GM18867 (cell line): ENCODE results near the gene SPRR1B.
"Not testable (repeated sequence)": the region's sequence is repeated elsewhere in the genome, so short reads cannot be mapped to it uniquely, and the experiment has no call there.

Source experiments
- ATAC-seq: cut with Tn5 transposase; IDR thresholded peaks from one replicate; pipeline ENCODE4 v1.9.1; 2021; ENCODE audit warnings: mild to moderate bottlenecking, moderate library complexity; ENCODE audit not compliant: unreplicated experiment

The SPRR1B gene, protein sequence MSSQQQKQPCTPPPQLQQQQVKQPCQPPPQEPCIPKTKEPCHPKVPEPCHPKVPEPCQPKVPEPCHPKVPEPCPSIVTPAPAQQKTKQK

DNA sequence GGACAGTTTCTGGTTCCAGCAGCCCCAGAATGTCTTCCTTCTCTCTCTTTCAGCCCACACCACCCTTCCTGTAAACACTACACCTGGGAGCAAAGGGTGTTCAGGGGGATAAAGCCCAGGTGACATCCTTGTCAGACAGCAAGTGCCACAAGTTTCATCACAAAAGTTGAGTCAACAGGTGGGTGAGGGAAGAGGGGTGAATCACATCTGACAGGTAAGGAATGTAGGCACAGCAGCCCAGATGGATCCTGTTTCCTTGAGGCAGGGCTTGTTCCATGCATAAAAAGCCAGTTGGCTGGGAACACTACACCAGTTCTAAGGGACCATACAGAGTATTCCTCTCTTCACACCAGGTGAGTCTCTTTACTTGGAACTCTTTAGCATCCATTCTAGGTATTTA, at the start of gene SPRR1B:
TSS of gene SPRR1B (plus strand) at position 309 of the 400 bp plus-strand sequence. CDS start 1,143 bp downstream, outside the sequence.
- ATAC-seq = no peak

DNA sequence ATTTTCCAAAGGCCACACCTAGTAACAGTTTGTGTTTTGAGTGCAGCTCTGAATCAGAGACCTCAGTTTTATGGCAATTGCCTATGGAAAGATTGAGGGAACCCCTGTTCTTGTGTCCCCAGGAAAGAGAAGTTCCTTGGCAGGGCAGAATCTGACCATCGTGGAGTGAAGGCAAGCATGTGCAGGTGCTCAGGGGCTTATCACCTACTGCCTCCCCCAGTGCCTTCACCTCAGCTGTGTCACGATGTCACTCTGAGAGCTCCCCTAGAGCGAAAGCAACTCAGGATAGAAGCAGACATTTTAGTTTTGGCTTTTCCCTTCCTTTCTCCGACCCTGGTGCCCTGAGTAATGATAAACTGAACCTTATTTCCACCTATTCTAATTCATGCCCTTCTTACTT, 48.9 kb upstream of the SPRR1B start:
- ATAC-seq = no peak

DNA sequence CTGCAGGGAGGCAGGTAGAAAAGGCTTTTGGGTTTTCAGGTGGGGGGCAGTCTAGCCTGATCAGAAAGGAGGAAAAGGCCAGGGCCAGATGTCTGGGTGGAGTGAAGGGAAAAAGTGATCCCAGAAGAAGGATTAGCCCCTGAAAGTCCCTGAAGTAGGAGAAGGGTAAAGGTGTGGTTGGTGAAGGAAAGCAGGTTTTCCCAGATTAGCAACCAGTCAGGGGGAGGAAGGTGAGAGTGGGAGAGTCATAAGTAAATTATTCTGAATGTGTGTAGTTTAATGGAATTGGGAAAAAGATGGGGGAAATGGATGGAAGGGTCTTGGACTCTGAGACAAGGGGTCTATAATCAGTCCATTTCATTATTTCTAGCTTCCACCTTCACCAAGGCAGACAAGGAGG, 47.8 kb upstream of the SPRR1B start:
- no peak for ATAC-seq

DNA sequence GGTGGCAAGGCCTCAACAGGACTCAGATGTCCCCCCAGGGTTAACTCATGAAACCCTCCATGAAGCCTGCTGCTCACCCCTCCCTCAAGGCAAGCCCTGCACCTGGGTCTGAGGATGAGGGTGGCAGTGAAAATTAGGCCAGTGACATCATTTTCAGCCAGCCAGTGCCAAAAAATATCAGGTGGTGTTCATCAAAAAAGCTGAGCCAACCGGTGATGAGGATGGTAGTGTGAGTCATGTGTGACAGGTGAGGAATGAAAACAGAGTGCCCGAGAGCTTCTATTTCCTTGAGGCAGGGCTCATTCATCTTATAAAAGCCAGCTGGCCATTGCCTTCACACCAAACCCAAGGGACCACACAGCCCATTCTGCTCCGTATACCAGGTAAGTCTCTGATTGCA, 47.3 kb upstream of the SPRR1B start, which contains the start of gene SPRR1A:
TSS of gene SPRR1A (plus strand) at position 339 of the 400 bp plus-strand sequence. CDS start 1,150 bp downstream, outside the sequence.
- ATAC-seq = no peak

DNA sequence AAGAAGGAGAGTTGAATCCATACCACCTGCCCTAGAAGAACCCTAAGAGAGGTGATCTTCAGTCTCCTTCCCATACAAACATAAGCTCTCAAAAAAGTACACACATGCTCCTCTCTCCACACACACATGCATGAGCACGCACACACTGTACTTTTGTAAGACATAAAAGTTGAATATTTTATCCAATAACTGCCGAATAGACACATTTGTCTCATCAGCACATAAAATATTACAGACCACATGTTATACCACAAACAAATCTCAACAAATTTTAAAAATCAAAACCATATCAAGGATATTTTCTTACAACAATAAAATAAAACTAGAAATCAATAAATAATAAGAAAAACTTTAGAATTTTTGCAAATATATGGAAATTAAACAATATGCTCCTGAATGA, 44.4 kb upstream of the SPRR1B start:
- no peak for ATAC-seq

DNA sequence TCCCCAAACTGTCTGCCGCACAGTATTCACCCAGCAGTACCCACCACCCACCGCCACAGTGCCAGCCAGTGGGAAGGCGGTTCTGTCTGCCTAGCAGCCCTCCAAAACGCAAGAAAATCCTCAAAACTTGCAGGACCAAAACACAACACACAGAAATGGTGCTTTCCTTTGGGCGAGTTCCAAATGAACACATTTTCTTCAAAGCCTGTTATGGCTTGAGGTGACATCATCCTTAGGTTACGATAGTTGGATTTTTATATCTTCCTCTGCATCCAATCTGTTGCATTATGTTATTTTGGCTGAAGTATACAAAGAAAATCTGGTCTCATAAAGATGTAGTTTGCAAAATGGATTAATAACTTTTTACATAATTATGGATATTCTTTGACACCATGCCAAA, 37.8 kb upstream of the SPRR1B start:
- ATAC-seq = no peak

DNA sequence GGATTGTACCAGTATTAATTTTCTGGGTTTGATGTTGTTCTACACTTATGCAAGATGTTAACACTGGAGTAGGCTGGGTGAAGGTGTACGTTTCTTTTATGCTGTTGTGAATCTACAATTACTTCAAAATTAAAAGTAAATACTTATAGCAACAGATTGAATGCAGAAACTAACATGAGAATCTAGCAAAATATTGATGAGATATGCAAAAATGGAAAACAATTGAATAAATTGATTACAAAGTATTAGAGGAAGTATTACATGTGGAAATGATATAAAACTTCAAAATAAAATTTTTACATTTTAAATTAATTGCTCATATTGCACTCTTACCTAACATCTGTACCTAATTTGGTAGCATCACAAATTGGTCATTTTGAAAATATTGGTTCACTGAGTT, 35.2 kb upstream of the SPRR1B start:
- no peak for ATAC-seq

DNA sequence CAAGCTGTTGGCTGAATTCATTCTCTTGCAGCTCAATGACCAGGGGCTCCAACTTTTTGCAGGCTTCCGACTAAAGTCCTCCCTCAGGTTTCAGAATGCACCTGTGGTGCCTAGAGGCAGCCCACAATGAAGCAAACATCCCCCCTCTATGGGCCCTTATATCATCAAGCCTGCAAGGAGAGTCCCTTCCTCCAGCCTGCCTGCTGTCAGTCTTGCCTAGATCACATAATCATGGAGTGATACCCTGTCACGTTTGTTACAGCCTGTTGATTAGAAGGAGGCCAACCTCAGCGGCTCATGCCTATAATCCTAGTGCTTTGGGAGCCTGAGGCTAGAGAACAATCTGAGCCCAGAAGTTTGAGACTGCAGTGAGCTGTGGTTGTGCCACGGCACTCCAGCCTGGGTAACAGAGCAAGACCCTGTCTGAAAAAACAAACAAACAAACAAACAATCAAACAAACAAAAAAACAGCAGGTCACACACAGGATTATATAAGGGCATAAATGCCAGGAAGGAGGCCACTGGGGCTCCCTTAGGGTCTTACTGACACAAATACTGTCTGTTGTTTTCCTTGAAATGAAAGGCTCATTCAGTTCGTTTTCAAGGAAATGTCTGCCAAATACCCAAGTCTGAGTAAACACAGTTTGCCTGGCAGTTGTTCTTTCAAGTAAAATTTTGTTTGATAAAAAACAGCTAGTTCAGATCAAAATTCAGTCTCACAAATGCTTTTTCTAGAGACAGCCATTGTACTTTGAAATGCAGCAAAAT, 34.2 kb upstream of the SPRR1B start:
- ATAC-seq = no peak

DNA sequence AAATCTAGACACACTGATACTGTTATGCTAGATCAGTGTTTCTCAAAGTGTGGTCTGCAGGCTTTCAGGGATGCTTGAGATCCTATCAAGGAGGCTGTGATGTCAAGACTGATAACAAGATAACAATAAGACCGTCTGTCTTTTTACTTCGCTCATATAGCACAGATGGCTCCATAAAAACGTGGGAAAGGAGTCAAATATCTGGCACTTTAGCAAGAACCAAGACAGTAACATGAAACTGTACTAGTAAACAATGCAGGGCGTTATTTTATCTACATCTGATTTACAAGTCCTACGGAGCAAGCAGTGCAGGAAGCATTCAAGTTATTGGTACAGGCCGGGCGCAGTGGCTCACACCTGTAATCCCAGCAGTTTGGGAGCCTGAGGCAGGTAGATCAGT, 33.1 kb upstream of the SPRR1B start:
- ATAC-seq = no peak

DNA sequence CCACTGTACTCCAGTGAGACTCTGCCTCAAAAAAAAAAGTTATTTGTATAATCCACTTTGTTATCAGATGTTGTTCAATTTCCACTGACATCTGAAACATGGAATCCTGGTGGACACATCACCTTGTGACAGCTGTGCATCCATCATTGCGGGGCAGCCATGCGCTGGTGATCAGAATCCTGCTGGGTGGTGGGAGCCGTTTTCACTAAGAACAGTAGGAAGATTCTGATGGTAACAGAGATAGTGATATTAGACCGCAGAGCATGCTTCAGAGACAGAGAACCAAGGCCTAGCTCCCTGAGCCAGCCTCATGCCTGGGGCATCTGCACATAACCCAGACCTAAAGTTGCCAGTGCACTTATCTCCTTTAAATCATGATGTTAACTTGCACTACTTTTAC, 32.5 kb upstream of the SPRR1B start:
- ATAC-seq = no peak

DNA sequence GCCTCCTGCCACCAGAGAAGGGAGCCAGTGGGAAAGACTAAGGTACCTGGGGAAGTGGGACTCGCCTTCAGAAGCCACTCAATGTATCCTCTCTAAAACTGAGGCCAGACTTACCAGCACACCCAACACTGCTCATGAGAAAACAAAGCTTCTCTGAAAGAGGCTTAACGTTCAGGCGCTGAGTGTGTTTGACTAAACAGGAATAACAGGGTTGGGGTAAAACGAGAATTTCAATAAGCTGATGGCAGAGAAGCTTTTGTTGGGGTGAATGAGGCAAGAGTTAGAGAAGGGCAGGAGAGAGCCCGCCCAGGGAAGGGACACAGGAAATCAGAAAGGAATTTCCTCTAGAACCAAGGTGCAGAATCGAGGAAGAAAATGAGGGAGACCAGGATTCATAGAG, 31.2 kb upstream of the SPRR1B start:
- ATAC-seq = no peak

DNA sequence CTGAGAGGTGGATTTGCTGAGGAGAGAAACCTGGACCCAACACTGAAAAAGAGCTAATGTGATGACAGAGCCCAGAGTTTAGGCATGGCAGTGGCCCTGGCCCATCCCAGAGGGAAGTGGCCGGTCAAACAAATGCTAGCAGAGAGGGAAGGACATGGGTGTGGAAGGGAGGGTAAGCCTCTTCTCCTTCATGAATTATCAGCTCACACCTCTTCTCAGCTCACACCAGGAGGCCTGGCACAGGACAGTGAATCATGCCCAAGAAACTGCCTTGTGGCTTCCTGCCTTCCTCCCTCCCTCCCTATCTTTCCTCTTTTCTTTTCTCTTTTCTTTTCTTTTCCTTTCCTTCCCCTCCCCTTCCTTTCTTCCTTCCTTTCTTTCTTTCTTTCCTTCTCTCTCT, 30.7 kb upstream of the SPRR1B start:
- no peak for ATAC-seq

DNA sequence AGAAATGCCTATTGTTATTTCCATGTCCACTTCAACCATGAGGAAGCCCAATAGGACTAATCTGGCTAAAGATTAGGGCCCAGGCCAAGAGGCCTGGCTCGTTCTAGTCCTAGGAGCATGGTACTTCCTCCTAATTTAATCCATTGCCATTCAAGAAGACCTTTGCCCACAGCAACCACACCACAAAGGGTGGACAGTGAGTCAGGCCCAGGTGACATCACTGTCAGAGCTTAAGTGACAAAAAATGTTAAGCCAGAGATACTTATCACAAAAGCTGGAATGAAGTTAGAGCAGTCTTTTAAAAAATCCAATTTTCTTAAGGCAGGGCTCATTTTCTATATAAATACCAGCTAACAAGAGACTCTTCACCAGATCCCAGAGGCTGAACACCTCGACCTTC, 29.6 kb upstream of the SPRR1B start, which contains the start of gene SPRR3:
TSS of gene SPRR3 (plus strand) at position 368 of the 400 bp plus-strand sequence. CDS start 1,272 bp downstream, outside the sequence.
- no peak for ATAC-seq

DNA sequence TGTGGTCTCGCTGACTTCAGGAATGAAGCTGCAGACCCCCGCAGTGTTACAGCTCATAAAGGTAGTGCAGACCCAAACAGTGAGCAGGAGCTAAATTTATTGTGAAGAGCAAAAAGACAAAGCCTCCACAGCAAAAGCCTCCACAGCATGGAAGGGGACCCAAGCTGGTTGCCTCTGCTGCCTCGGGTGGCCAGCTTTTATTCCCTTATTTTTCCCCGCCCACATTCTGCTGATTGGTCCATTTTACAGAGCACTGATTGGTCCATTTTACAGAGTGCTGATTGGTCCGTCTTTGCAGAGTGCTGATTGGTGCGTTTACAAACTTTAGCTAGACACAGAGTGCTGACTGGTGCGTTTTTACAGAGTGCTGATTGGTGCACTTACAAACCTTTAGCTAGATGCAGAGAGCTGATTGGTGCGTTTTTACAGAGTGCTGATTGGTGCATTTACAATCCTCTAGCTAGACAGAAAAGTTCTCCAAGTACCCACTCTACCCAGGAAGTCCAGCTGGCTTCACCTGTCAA, 19.7 kb upstream of the SPRR1B start:
- ATAC-seq = not testable (repeated sequence)

DNA sequence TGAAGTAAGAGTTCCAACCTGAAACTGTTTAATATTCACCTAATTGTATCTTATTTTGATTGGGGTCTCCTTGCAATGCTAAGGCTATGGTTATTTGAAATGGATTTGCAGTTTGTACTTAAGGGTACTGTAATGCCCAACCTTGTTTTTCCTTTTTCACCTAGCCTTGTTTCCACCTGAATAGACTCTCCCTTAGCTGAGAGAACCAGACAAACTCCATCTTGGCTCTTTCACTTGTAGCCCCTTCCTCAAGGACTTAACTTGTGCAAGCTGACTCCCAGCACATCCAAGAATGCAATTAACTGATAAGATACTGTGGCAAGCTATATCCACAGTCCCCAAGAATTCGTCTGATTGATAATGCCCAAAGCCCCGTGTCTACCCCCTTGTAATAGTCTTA, 9.2 kb upstream of the SPRR1B start:
- not testable (repeated sequence) for ATAC-seq

DNA sequence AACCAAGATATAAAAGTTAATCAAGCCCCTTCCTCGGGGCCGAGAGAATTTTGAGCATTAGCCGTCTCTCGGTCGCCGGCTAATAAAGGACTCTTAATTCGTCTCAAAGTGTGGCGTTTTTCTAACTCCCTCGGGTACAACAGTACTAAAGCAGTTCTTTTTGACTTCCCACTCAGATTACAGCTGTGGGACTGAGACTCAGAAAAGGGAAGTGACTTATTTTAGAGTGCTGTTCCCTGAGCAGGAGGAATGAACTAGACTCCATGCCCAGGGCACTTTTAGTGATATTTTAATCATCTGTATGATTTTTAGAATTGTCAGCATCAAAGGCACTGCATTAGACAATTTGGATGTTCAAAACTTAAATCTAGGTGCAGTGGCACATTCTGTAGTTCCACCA, 8.7 kb upstream of the SPRR1B start:
- not testable (repeated sequence) for ATAC-seq

DNA sequence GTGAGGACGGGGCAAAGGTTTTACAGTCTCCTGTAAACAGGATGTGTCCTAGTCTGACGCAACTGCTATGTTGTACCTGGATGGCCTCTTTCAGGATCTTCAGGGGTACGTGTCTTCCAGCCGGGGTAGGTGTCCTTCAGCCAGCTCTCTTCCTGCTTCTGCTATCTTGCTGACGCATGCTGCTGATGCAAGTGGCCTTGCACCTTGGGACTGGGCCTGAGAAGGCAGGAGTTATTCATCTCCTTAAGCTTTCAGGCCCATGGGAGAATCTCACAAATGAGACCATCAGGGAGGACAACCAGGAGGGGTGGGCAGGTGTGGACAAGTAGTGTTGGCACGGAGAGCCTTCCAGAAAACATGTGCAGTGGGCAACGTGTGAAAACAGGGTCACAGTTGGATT, 7.9 kb upstream of the SPRR1B start:
- no peak for ATAC-seq

DNA sequence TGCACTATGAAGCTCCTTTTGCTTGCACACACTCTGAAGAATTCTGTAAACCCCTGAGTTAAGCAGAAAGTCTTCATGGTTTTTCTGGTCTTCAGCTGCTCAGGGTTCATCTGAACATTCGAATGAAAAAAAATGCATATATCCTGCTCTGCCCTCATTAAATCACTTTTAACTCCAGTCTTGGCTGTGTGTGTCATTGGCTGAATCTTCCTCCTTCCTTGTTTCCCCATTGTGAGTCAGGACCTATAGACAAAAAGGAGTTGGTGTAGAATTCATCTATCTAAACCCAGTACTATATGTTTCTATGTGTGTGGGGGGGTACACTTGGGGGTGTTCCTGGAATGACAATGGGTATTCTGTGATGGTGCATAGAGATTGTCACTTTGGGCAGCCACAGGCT, 6.6 kb upstream of the SPRR1B start:
- ATAC-seq = no peak

DNA sequence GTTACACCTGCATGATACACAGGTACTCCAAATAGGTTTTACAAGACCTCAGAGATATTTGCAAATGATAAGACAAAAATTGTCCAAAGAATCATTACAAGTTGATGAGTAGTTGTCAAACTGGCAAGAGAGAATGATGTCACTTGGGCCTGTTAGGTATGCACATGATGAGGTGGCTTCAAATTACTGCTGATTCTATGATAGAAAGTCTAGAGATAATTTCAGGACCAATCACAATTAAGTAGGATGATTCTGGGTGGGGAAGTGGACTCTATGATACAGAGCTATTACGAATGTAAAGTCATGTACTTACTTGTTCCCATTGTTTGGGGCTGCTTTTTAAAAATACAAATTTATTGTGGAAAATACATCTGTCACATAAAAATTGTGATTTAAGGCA, 5.2 kb upstream of the SPRR1B start:
- ATAC-seq = no peak

DNA sequence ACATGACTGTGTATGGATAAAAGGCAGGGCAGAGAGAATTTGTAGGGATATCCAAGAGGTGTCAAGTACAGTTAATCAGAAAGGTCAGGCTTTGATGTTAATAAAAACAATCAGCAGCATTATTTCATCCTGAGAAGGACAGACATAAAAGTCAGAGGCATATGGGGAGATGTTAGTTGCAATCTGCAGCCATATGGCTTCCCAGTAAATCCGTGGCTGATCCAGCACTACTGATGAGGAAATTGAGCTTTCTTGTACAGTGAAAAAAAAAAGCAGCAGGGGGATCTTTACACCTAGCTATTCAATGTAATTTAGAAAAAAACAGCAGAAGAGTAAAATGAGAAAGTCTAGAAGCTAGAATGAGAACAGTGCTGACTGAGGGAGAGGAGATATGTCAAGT, 2.2 kb upstream of the SPRR1B start:
- no peak for ATAC-seq

DNA sequence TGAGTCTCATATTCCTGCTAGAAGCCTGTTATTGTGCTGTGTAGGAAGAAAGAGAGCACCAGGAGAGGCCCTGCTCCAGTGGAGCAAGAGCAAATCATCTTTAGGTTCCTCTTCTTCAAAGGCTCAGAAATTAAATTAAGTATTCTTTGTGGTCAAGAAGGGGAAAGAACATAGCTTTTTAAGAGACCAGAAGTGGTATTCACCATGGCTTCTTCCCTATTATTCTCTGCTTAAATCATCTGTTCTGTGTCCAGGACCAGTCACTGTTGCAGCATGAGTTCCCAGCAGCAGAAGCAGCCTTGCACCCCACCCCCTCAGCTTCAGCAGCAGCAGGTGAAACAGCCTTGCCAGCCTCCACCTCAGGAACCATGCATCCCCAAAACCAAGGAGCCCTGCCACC, 1.1 kb downstream of the SPRR1B start:
- no peak for ATAC-seq

DNA sequence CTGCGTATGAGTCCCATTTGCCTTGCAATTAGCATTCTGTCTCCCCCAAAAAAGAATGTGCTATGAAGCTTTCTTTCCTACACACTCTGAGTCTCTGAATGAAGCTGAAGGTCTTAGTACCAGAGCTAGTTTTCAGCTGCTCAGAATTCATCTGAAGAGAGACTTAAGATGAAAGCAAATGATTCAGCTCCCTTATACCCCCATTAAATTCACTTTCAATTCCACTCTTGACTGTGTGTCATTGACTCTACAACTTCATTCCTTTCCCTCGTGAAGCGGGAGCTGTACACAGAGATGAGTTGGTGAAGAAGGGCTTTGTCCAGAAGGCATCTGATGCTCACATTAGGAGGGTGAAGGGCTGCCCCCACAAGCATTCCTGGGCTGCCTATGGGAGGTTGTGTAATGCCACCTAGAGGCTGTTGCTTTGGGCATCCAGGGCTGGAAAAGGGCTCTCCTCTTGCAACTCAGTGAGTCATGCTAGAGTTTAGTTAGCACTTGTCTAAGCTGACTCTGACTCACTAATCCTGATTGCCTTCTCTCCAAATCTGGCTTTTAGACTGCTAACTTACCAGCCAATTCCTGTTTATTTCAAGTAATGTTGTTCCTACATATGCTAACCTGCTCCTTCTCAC, 1.8 kb downstream of the SPRR1B start:
- no peak for ATAC-seq
